Uterine smooth muscle cell (primary cell): Measurements from ENCODE around the gene KEL. TPM values are rescaled to one million over a fixed set of nuclear protein-coding genes. Genes with fewer than 3 reads are reported as not detected.

Source experiments
- total RNA-seq: library from RNA; depleted of rRNA; stranded (reverse); fragments of >200 nt; gene quantifications from 2 replicates; pipeline ENCODE4 v1.2.3, GENCODE V29; 2014

KEL gene, protein sequence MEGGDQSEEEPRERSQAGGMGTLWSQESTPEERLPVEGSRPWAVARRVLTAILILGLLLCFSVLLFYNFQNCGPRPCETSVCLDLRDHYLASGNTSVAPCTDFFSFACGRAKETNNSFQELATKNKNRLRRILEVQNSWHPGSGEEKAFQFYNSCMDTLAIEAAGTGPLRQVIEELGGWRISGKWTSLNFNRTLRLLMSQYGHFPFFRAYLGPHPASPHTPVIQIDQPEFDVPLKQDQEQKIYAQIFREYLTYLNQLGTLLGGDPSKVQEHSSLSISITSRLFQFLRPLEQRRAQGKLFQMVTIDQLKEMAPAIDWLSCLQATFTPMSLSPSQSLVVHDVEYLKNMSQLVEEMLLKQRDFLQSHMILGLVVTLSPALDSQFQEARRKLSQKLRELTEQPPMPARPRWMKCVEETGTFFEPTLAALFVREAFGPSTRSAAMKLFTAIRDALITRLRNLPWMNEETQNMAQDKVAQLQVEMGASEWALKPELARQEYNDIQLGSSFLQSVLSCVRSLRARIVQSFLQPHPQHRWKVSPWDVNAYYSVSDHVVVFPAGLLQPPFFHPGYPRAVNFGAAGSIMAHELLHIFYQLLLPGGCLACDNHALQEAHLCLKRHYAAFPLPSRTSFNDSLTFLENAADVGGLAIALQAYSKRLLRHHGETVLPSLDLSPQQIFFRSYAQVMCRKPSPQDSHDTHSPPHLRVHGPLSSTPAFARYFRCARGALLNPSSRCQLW
- total RNA-seq: not detected in 2 replicates

GRCh38 chr7:142961973-142962926 lies at the start of gene KEL:
KEL (minus strand) TSS chr7:142962363; CDS start chr7:142962206, 157 bp downstream.

GRCh38 chr7:142939226-142939910 lies 22.8 kb downstream of the KEL start, which contains the start of gene LLCFC1:
LLCFC1 (plus strand) TSS chr7:142939484; CDS start chr7:142939622, 138 bp downstream.

GRCh38 chr7:142933624-142934023 lies 28.5 kb downstream of the KEL start, which contains the start of gene TRPV5:
TRPV5 (minus strand) TSS chr7:142933746; CDS start chr7:142933459, 287 bp downstream.

Other genes starting within 250 kb of the KEL start
- not detected in 2 replicates for gene PRSS1, start 212.9 kb downstream of the KEL start, total RNA-seq
- gene PRSS2, start 191.4 kb downstream of the KEL start, total RNA-seq: not detected in 2 replicates
- 4.4 and 5.0 TPM in 2 replicates for gene EPHB6, start 107.3 kb downstream of the KEL start, total RNA-seq
- under 0.01 TPM in 1 of 2 replicates, not detected in the other for gene TRPV6, start 76.6 kb downstream of the KEL start, total RNA-seq
- gene TRPV5, start 28.6 kb downstream of the KEL start, total RNA-seq: not detected in 2 replicates
- gene LLCFC1, start 22.9 kb downstream of the KEL start, total RNA-seq: not detected in 2 replicates
- not detected in 2 replicates for gene OR9A2, start 64.8 kb upstream of the KEL start, total RNA-seq
- gene OR6V1, start 90.0 kb upstream of the KEL start, total RNA-seq: not detected in 2 replicates
- gene PIP, start 169.7 kb upstream of the KEL start, total RNA-seq: not detected in 2 replicates
- not detected in 2 replicates for gene TAS2R39, start 221.1 kb upstream of the KEL start, total RNA-seq